ENCODE results near the gene WBP1.

The WBP1 gene

DNA sequence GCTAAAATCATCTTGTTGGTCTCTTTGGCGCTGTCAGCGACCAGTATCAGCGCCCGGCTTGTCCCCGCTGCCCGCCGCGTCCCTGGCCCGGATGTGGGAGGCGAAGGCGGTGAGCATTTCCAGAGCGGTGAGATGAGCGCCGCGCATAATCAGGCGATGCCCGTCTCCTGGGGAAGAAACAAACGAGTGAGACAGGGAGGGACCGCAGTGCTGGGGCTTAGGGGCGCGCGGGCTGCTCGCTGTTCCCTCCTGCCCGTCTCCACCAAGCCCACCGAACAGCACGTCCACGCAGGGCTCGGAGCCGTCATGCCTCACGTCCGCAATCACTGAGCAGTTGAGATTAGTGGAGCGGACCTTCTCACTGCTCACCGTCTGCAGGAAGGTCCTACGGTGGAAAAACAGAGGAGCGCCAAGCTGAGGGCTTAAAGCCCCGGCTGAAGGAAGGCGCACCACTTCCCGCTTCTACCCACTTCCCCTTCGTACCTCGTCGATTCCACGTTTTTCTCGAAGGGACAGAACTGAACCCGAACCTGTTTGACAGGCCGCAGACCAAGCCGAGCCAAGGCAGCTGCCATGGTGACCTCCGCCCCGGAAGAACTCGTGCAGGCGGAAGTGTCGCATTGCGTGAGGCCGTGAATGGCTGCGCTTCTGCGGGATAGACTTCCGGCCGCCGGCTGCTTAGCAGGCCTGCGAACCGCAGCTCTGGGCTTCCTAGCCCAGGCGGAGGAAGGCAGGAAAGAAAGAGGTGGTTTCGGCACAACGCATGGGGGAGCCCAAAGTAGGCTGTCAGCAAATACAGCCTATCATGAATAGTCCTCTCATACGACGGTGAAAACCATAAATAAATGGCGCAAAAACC lies 14.1 kb downstream of the WBP1 start, which contains the start of gene MRPL53:
Gene MRPL53, minus strand, starts transcription at position 595 of the 859 bp plus-strand sequence. Its CDS starts 20 bp downstream, at position 575.
- H3K79me2 ChIP-seq (ENCODE audit: insufficient read depth, low read length): no peaks in the 10 kb centered on the region
- H3K4me3 ChIP-seq (ENCODE audit: low read depth, low read length, poor library complexity, severe bottlenecking): peak within 1 kb of the TSS; percentile 84
- H3K9me3 ChIP-seq (ENCODE audit: low read length): no peaks in the 10 kb centered on the region
- peak within 1 kb of the TSS; percentile 85 for H3K9ac ChIP-seq (ENCODE audit: low read length)
- no peak for TF ChIP-seq EZH2 (IDR thresholded peaks at IDR 0.05; ENCODE audit: borderline replicate concordance, low read length)
- TF ChIP-seq, protein P1, sequence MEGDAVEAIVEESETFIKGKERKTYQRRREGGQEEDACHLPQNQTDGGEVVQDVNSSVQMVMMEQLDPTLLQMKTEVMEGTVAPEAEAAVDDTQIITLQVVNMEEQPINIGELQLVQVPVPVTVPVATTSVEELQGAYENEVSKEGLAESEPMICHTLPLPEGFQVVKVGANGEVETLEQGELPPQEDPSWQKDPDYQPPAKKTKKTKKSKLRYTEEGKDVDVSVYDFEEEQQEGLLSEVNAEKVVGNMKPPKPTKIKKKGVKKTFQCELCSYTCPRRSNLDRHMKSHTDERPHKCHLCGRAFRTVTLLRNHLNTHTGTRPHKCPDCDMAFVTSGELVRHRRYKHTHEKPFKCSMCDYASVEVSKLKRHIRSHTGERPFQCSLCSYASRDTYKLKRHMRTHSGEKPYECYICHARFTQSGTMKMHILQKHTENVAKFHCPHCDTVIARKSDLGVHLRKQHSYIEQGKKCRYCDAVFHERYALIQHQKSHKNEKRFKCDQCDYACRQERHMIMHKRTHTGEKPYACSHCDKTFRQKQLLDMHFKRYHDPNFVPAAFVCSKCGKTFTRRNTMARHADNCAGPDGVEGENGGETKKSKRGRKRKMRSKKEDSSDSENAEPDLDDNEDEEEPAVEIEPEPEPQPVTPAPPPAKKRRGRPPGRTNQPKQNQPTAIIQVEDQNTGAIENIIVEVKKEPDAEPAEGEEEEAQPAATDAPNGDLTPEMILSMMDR (IDR thresholded peaks at IDR 0.05; ENCODE audit: low read length): no peak
- H2AFZ ChIP-seq (ENCODE audit: low read length): no peak within 1 kb of the TSS
- H4K20me1 ChIP-seq (ENCODE audit: insufficient read depth, low read length): no peaks in the 10 kb centered on the region
- H3K27ac ChIP-seq (ENCODE audit: low read depth, low read length, poor library complexity, severe bottlenecking): peak within 1 kb of the TSS; percentile 89
- no peaks in the 10 kb centered on the region for H3K9me2 ChIP-seq (ENCODE audit: low read depth, low read length)
- no peaks in the 10 kb centered on the region for H3F3A ChIP-seq (ENCODE audit: insufficient read depth, low read length)
- H3K4me1 ChIP-seq (ENCODE audit: insufficient read depth, low read length, severe bottlenecking): peaks cover 21% of the 10 kb centered on the region
- peaks cover 17% of the 10 kb centered on the region for H3K36me3 ChIP-seq (ENCODE audit: insufficient read depth, low read length)
- no peaks in the 10 kb centered on the region for H3K27me3 ChIP-seq (ENCODE audit: insufficient read depth, low read length)
- peak within 1 kb of the TSS; percentile 99 for H3K4me2 ChIP-seq (ENCODE audit: low read length)

DNA sequence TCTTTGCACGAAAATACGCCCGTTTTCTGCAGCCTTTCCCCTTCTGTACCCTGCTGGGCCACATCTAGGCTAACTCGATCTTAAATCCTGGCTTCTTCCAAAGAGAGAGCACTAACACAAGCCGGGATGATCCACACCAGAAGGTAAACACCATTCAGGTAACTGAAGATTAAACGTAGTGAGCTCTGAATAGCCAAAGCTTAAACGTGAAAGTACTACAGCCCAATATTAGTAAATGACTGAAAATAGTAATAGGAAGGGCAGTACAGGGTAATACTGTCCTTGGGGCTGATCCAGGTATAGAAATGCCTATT lies 14.7 kb downstream of the WBP1 start:
- H3K79me2 ChIP-seq (ENCODE audit: insufficient read depth, low read length): no peaks in the 10 kb centered on the region
- H3K27ac ChIP-seq (ENCODE audit: low read depth, low read length, poor library complexity, severe bottlenecking): peak overlapping the region; percentile 89
- H3K27me3 ChIP-seq (ENCODE audit: insufficient read depth, low read length): no peaks in the 10 kb centered on the region
- peak overlapping the region; percentile 99 for H3K4me2 ChIP-seq (ENCODE audit: low read length)
- no peak for TF ChIP-seq EZH2 (IDR thresholded peaks at IDR 0.05; ENCODE audit: borderline replicate concordance, low read length)
- TF ChIP-seq, protein P1 (IDR thresholded peaks at IDR 0.05; ENCODE audit: low read length): no peak
- no peaks in the 10 kb centered on the region for H3F3A ChIP-seq (ENCODE audit: insufficient read depth, low read length)
- no peaks in the 10 kb centered on the region for H3K9me3 ChIP-seq (ENCODE audit: low read length)
- no peaks in the 10 kb centered on the region for H3K9me2 ChIP-seq (ENCODE audit: low read depth, low read length)
- H3K36me3 ChIP-seq (ENCODE audit: insufficient read depth, low read length): peaks cover 21% of the 10 kb centered on the region
- H3K4me1 ChIP-seq (ENCODE audit: insufficient read depth, low read length, severe bottlenecking): peaks cover 21% of the 10 kb centered on the region
- H3K9ac ChIP-seq (ENCODE audit: low read length): peak overlapping the region; percentile 85
- H3K4me3 ChIP-seq (ENCODE audit: low read depth, low read length, poor library complexity, severe bottlenecking): peak overlapping the region; percentile 84
- no peaks in the 10 kb centered on the region for H4K20me1 ChIP-seq (ENCODE audit: insufficient read depth, low read length)
- no peak overlapping the region for H2AFZ ChIP-seq (ENCODE audit: low read length)

DNA sequence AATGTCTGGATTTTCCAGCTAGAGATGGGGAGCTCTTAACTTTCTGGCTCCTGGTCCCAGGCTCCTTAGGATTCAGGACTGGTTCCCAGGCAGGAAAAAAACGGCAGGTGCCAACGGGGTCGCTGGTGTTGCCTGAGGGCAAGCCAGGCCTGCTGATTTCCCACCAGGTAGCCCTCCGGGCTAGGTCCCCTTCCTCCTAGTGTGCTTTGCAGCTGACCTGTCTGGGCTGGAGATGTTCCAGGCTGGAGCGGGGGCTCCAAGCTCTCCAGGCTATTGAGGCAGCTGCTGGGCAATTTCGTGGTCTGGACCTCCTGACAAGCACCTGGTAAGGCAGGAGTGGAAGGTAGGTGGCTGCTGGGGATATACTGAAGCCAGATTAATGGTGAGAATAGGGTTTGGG lies 16.2 kb downstream of the WBP1 start:
- Histone ChIP-seq H3K9me2 (ENCODE audit: low read depth, low read length) (no peaks in the 10 kb centered on the region), H3K36me3 (ENCODE audit: insufficient read depth, low read length) (peaks cover 22% of the 10 kb centered on the region), H3K9me3 (ENCODE audit: low read length) (no peaks in the 10 kb centered on the region), H4K20me1 (ENCODE audit: insufficient read depth, low read length) (no peaks in the 10 kb centered on the region), H2AFZ (ENCODE audit: low read length) (no peak overlapping the region), H3K27ac (ENCODE audit: low read depth, low read length, poor library complexity, severe bottlenecking) (no peak overlapping the region), H3K4me2 (ENCODE audit: low read length) (no peak overlapping the region), H3K27me3 (ENCODE audit: insufficient read depth, low read length) (no peaks in the 10 kb centered on the region), H3K4me1 (ENCODE audit: insufficient read depth, low read length, severe bottlenecking) (peaks cover 21% of the 10 kb centered on the region), H3K4me3 (ENCODE audit: low read depth, low read length, poor library complexity, severe bottlenecking) (no peak overlapping the region), H3K79me2 (ENCODE audit: insufficient read depth, low read length) (no peaks in the 10 kb centered on the region), H3K9ac (ENCODE audit: low read length) (no peak overlapping the region), H3F3A (ENCODE audit: insufficient read depth, low read length) (no peaks in the 10 kb centered on the region; the same call in 1 of the 2 replicates)
- TF ChIP-seq, protein P1 (IDR thresholded peaks at IDR 0.05; ENCODE audit: low read length): no peak
- no peak for TF ChIP-seq EZH2 (IDR thresholded peaks at IDR 0.05; ENCODE audit: borderline replicate concordance, low read length)

Measured in OCI-LY1 (cell line).